Gastroesophageal sphincter (tissue), 4 donors: ENCODE measurements around the gene HOMER2. TPM values are rescaled to one million over a fixed set of nuclear protein-coding genes. Genes with fewer than 3 reads are reported as not detected.

Experiments used
- ATAC-seq: fragments of 150-250 bp; one replicate; pipeline ENCODE4 v1.9.1; 2016; ENCODE audit warnings: mild to moderate bottlenecking, moderate library complexity
- H3K27ac ChIP-seq, 4 donors: fragments of 200-600 bp; sonication (generic) in 3 of 4; 1 replicate in 3 of 4; 2 replicates in 1 of 4; pipeline ENCODE4 v1.5.1; 2016 to 2019
- H3K27me3 ChIP-seq: fragments of 200-600 bp; sonication (generic); one replicate; pipeline ENCODE4 v1.5.1; 2019
- H3K36me3 ChIP-seq, 2 donors: fragments of 200-600 bp; sonication (generic); one replicate each; pipeline ENCODE4 v1.5.1; 2019; ENCODE audit warnings: control low read depth in 1 of 2
- H3K4me1 ChIP-seq, 3 donors: fragments of 200-600 bp; sonication (generic); 1 replicate in 2 of 3; 2 replicates in 1 of 3; pipeline ENCODE4 v1.5.1; 2016 to 2019; ENCODE audit warnings: control low read depth in 2 of 3
- H3K4me3 ChIP-seq, 2 donors: fragments of 200-600 bp; sonication (generic); one replicate each; pipeline ENCODE4 v1.5.1; 2019; ENCODE audit warnings: mild to moderate bottlenecking in 1 of 2, moderate library complexity in 1 of 2
- H3K9me3 ChIP-seq, 3 donors: fragments of 200-600 bp; sonication (generic); one replicate each; pipeline ENCODE4 v1.5.1; 2017 to 2019; ENCODE audit warnings: control low read depth in 2 of 3
- CTCF ChIP-seq, 4 experiments: fragments of 200-600 bp in 2 of 4; fragments of 450-650 bp in 2 of 4; sonication (generic) in 1 of 4; IDR thresholded peaks; one replicate each; pipeline ENCODE4 v1.5.1; 2017 to 2019; ENCODE audit warnings: antibody characterized with exemption in 4 of 4, mild to moderate bottlenecking in 2 of 4, moderate library complexity in 2 of 4
- EP300 ChIP-seq: sonication (generic); formaldehyde crosslinking; IDR thresholded peaks from one replicate; pipeline ENCODE4 v1.6.1; 2017; ENCODE audit warnings: antibody characterized with exemption, mild to moderate bottlenecking
- POLR2A ChIP-seq, 2 donors: fragments of 450-650 bp; IDR thresholded peaks; one replicate each; pipeline ENCODE4 v1.6.1; 2017; ENCODE audit warnings: antibody characterized with exemption in 2 of 2, mild to moderate bottlenecking in 2 of 2, moderate library complexity in 1 of 2
- POLR2AphosphoS5 ChIP-seq: sonication (generic); formaldehyde crosslinking; IDR thresholded peaks from one replicate; pipeline ENCODE4 v1.6.1; 2017; ENCODE audit warnings: antibody characterized with exemption
- WGBS, 2 donors: methylation state at CpG; one replicate each; pipeline ENCODE4 v1.1.5; 2018; ENCODE audit warnings: low coverage in 1 of 2; 5-methylcytosine and 5-hydroxymethylcytosine counted together
- total RNA-seq, 4 donors: library from RNA; depleted of rRNA; stranded (reverse); fragments of >200 nt; gene quantifications; one replicate each; pipeline ENCODE4 v1.1.0, GENCODE V29; 2016

The HOMER2 gene
- total RNA-seq, 4 donors from 2014 or later, result 12.0 to 26.8 (median 17.7) TPM

GRCh38 chr15:82946155-82946701, 6.3 kb downstream of the HOMER2 start:
- no peak for ATAC-seq
- TF ChIP-seq CTCF (IDR thresholded peaks at IDR 0.05) (no peak), POLR2A (IDR thresholded peaks at IDR 0.05) (no peak), EP300 (no peak), POLR2AphosphoS5 (no peak)
- WGBS, 2 donors, result 58 to 77% methylated on average over 4 to 8 of the region's 8 CpGs
- Histone ChIP-seq H3K4me1 (peaks cover 0 to 7% (median 0%) of the 10 kb centered on the region in 3 donors), H3K4me3 (no peak overlapping the region), H3K27ac (no peak overlapping the region), H3K27me3 (peaks cover 1% of the 10 kb centered on the region), H3K36me3 (no peaks in the 10 kb centered on the region), H3K9me3 (no peaks in the 10 kb centered on the region)

GRCh38 chr15:82945326-82945725, 7.2 kb downstream of the HOMER2 start:
- Histone ChIP-seq H3K27me3 (no peaks in the 10 kb centered on the region), H3K4me1 (no peaks in the 10 kb centered on the region), H3K27ac (no peak overlapping the region), H3K36me3 (no peaks in the 10 kb centered on the region), H3K4me3 (no peak overlapping the region), H3K9me3 (no peaks in the 10 kb centered on the region)
- TF ChIP-seq EP300 (no peak), POLR2A (IDR thresholded peaks at IDR 0.05) (no peak), POLR2AphosphoS5 (no peak), CTCF (IDR thresholded peaks at IDR 0.05) (no peak)
- WGBS, 2 donors, result 79 to 89% methylated on average over 4 to 5 of the region's 5 CpGs
- ATAC-seq, result no peak

- ATAC-seq, result no peak
- Histone ChIP-seq H3K27me3 (no peaks in the 10 kb centered on the region), H3K36me3 (no peaks in the 10 kb centered on the region), H3K27ac (no peak overlapping the region), H3K4me1 (no peaks in the 10 kb centered on the region), H3K4me3 (no peak overlapping the region), H3K9me3 (no peaks in the 10 kb centered on the region)
- TF ChIP-seq POLR2A (IDR thresholded peaks at IDR 0.05), result no peak
- TF ChIP-seq EP300, result no peak
- no peak for TF ChIP-seq POLR2AphosphoS5
- no peak for TF ChIP-seq CTCF (IDR thresholded peaks at IDR 0.05)
- WGBS, 2 donors, result 69 to 72% methylated on average over 5 of the region's 5 CpGs
Observed at GRCh38 chr15:82944821-82945220, 7.7 kb downstream of the HOMER2 start.

- H3K27ac ChIP-seq, result no peak overlapping the region
- H3K4me1 ChIP-seq, result no peaks in the 10 kb centered on the region
- H3K9me3 ChIP-seq, result no peaks in the 10 kb centered on the region
- TF ChIP-seq POLR2AphosphoS5 (no peak), CTCF (IDR thresholded peaks at IDR 0.05) (no peak), POLR2A (IDR thresholded peaks at IDR 0.05) (no peak), EP300 (no peak)
- no peaks in the 10 kb centered on the region for H3K27me3 ChIP-seq
- WGBS, 2 donors, result 72 to 85% methylated on average over 3 to 5 of the region's 5 CpGs
- ATAC-seq, result no peak
- H3K36me3 ChIP-seq, result no peaks in the 10 kb centered on the region
- no peak overlapping the region for H3K4me3 ChIP-seq
Observed at GRCh38 chr15:82944056-82944455, 8.5 kb downstream of the HOMER2 start.

- H3K27ac ChIP-seq, result no peak overlapping the region
- H3K4me1 ChIP-seq, result no peaks in the 10 kb centered on the region
- H3K9me3 ChIP-seq, result no peaks in the 10 kb centered on the region
- H3K36me3 ChIP-seq, result no peaks in the 10 kb centered on the region
- 77 to 92% methylated on average over 3 of the region's 3 CpGs for WGBS, 2 donors
- TF ChIP-seq POLR2A (IDR thresholded peaks at IDR 0.05), result no peak
- TF ChIP-seq POLR2AphosphoS5, result no peak
- TF ChIP-seq CTCF (IDR thresholded peaks at IDR 0.05), result no peak
- TF ChIP-seq EP300, result no peak
- H3K4me3 ChIP-seq, result no peak overlapping the region
- ATAC-seq, result no peak
- H3K27me3 ChIP-seq, result no peaks in the 10 kb centered on the region
Observed at GRCh38 chr15:82943176-82943575, 9.3 kb downstream of the HOMER2 start.
